H9 (cell line): ENCODE measurements around the gene MAML3. TPM values are rescaled to one million over a fixed set of nuclear protein-coding genes. Genes with fewer than 3 reads are reported as not detected.

ENCODE experiments used
- DNase-seq: peaks from one replicate; pipeline ENCODE4 v3.0.0-alpha.2; 2017
- H2AFZ ChIP-seq: one replicate; pipeline ENCODE4 v1.6.1; 2013; ENCODE audit warnings: mild to moderate bottlenecking, low read length, control low read depth, moderate library complexity
- H2AK5ac ChIP-seq: 2 replicates; pipeline ENCODE4 v1.6.1; 2013; ENCODE audit warnings: low read length, control low read depth, mixed read lengths; ENCODE audit not compliant: insufficient read length
- H2BK120ac ChIP-seq: one replicate; pipeline ENCODE4 v1.6.1; 2013; ENCODE audit warnings: low read depth, mild to moderate bottlenecking, low read length, control low read depth, inconsistent platforms; ENCODE audit not compliant: poor library complexity, severe bottlenecking
- H2BK12ac ChIP-seq: 2 replicates; pipeline ENCODE4 v1.6.1; 2013; ENCODE audit warnings: low read length, control low read depth, mixed read lengths, low read depth; ENCODE audit not compliant: insufficient read length
- H2BK15ac ChIP-seq: 2 replicates; pipeline ENCODE4 v1.6.1; 2013; ENCODE audit warnings: low read depth, low read length, control low read depth
- H2BK20ac ChIP-seq: one replicate; pipeline ENCODE4 v1.6.1; 2013; ENCODE audit warnings: low read depth, mild to moderate bottlenecking, low read length, control low read depth, inconsistent platforms; ENCODE audit not compliant: poor library complexity, severe bottlenecking
- H2BK5ac ChIP-seq: 2 replicates; pipeline ENCODE4 v1.6.1; 2013; ENCODE audit warnings: low read length, control low read depth, mixed read lengths; ENCODE audit not compliant: insufficient read length
- H3K14ac ChIP-seq: 2 replicates; pipeline ENCODE4 v1.6.1; 2013; ENCODE audit warnings: low read length, control low read depth; ENCODE audit not compliant: insufficient read depth
- H3K18ac ChIP-seq: 2 replicates; pipeline ENCODE4 v1.6.1; 2013; ENCODE audit warnings: low read depth, mild to moderate bottlenecking, mixed read lengths, low read length, control low read depth; ENCODE audit not compliant: insufficient read length
- H3K23ac ChIP-seq: 2 replicates; pipeline ENCODE4 v1.6.1; 2013; ENCODE audit warnings: low read length, control low read depth, mixed read lengths, low read depth; ENCODE audit not compliant: insufficient read length
- H3K23me2 ChIP-seq: 2 replicates; pipeline ENCODE4 v1.6.1; 2013; ENCODE audit warnings: low read depth, mild to moderate bottlenecking, mixed read lengths, low read length, control low read depth; ENCODE audit not compliant: insufficient read length, poor library complexity, severe bottlenecking
- H3K27ac ChIP-seq: 2 replicates; pipeline ENCODE4 v1.5.1; 2013; ENCODE audit warnings: low read length, control low read depth, mixed read lengths, low read depth; ENCODE audit not compliant: insufficient read length
- H3K27me3 ChIP-seq: 2 replicates; pipeline ENCODE4 v1.6.1; 2013; ENCODE audit warnings: low read length, control low read depth, inconsistent platforms; ENCODE audit not compliant: insufficient read depth
- H3K4ac ChIP-seq: 2 replicates; pipeline ENCODE4 v1.6.1; 2013; ENCODE audit warnings: low read depth, mild to moderate bottlenecking, control low read depth, inconsistent platforms, low read length, moderate library complexity
- H3K4me1 ChIP-seq: 2 replicates; pipeline ENCODE4 v1.6.1; 2013; ENCODE audit warnings: low read length, control low read depth, inconsistent platforms; ENCODE audit not compliant: insufficient read depth
- H3K4me2 ChIP-seq: 2 replicates; pipeline ENCODE4 v1.6.1; 2013; ENCODE audit warnings: low read length, control low read depth, mixed read lengths; ENCODE audit not compliant: insufficient read length, insufficient read depth
- H3K56ac ChIP-seq: 2 replicates; pipeline ENCODE4 v1.6.1; 2013; ENCODE audit warnings: low read depth, mild to moderate bottlenecking, mixed read lengths, low read length, control low read depth; ENCODE audit not compliant: insufficient read length
- H3K79me1 ChIP-seq: 2 replicates; pipeline ENCODE4 v1.6.1; 2013; ENCODE audit warnings: low read depth, mild to moderate bottlenecking, moderate library complexity, low read length, control low read depth, inconsistent platforms; ENCODE audit not compliant: insufficient read depth, poor library complexity, severe bottlenecking
- H3K79me2 ChIP-seq: 2 replicates; pipeline ENCODE4 v1.6.1; 2013; ENCODE audit warnings: low read length, control low read depth, inconsistent platforms; ENCODE audit not compliant: insufficient read depth
- H3K9ac ChIP-seq: 2 replicates; pipeline ENCODE4 v1.6.1; 2013; ENCODE audit warnings: low read length, control low read depth, mixed read lengths; ENCODE audit not compliant: insufficient read length; ENCODE audit errors: extremely low read depth
- H3K9me3 ChIP-seq: one replicate; pipeline ENCODE4 v1.6.1; 2013; ENCODE audit warnings: low read depth, low read length, inconsistent platforms; ENCODE audit not compliant: control insufficient read depth
- H3T11ph ChIP-seq: one replicate; pipeline ENCODE4 v1.6.1; 2013; ENCODE audit warnings: mild to moderate bottlenecking, low read length, control low read depth, inconsistent platforms
- H4K20me1 ChIP-seq: one replicate; pipeline ENCODE4 v1.6.1; 2013; ENCODE audit not compliant: control insufficient read depth, insufficient read length, insufficient read depth
- H4K5ac ChIP-seq: 2 replicates; pipeline ENCODE4 v1.6.1; 2013; ENCODE audit warnings: low read depth, mild to moderate bottlenecking, mixed read lengths, low read length, control low read depth; ENCODE audit not compliant: insufficient read length
- H4K8ac ChIP-seq: replicated peaks from 2 replicates; pipeline ENCODE4 v1.6.1; 2013; ENCODE audit warnings: low read length, control low read depth, mixed read lengths, low read depth; ENCODE audit not compliant: insufficient read length
- H4K91ac ChIP-seq: 2 replicates; pipeline ENCODE4 v1.6.1; 2013; ENCODE audit warnings: low read depth, mild to moderate bottlenecking, moderate library complexity, mixed read lengths, low read length, control low read depth; ENCODE audit not compliant: insufficient read length
- H3K27ac Mint-ChIP-seq, 3 experiments: 2 replicates in 2 of 3; 3 replicates in 1 of 3; pipeline ENCODE4 v1.8.0; 2020 to 2021; ENCODE audit warnings: mixed read lengths in 3 of 3, mild to moderate bottlenecking in 1 of 3, moderate library complexity in 1 of 3
- H3K27me3 Mint-ChIP-seq: 2 replicates; pipeline ENCODE4 v1.8.0; 2021; ENCODE audit warnings: low read depth, mild to moderate bottlenecking, moderate library complexity, mixed read lengths
- H3K36me3 Mint-ChIP-seq, 3 experiments: 2 replicates in 2 of 3; 3 replicates in 1 of 3; pipeline ENCODE4 v1.8.0; 2020 to 2021; ENCODE audit warnings: low read depth in 3 of 3, mixed read lengths in 3 of 3; ENCODE audit not compliant: insufficient read depth in 1 of 3
- H3K4me1 Mint-ChIP-seq, 2 experiments: 2 replicates each; pipeline ENCODE4 v1.8.0; 2020; ENCODE audit warnings: mixed read lengths in 2 of 2
- H3K4me3 Mint-ChIP-seq, 2 experiments: 2 replicates in 1 of 2; 3 replicates in 1 of 2; pipeline ENCODE4 v1.8.0; 2020 to 2021; ENCODE audit warnings: mild to moderate bottlenecking in 2 of 2, mixed read lengths in 2 of 2, moderate library complexity in 1 of 2
- H3K9me3 Mint-ChIP-seq, 2 experiments: 2 replicates in 1 of 2; 3 replicates in 1 of 2; pipeline ENCODE4 v1.8.0; 2020; ENCODE audit warnings: mild to moderate bottlenecking in 2 of 2, mixed read lengths in 2 of 2, moderate library complexity in 1 of 2
- WGBS: extraction: QIAGEN DNeasy Blood & Tissue Kit; methylation state at CpG from one replicate; pipeline ENCODE4 v1.1.7; 2013; ENCODE audit warnings: missing lambda C conversion rate, low lambda C conversion rate, mixed read lengths; ENCODE audit not compliant: insufficient read length; ENCODE audit errors: extremely low coverage; 5-methylcytosine and 5-hydroxymethylcytosine counted together
- total RNA-seq: library from RNA; stranded (reverse); gene quantifications from 2 replicates; pipeline ENCODE4 v1.2.1, GENCODE V29; 2021
- TF ChIP-seq, protein P1 (sequence below): fragments of 200-600 bp; sonication (generic); conservative IDR thresholded peaks from 3 replicates; pipeline ENCODE4 v1.8.0; 2021; ENCODE audit warnings: antibody characterized with exemption, mild to moderate bottlenecking

The MAML3 gene
- total RNA-seq, 1 experiment from 2014 or later: 3.9 TPM

DNA sequence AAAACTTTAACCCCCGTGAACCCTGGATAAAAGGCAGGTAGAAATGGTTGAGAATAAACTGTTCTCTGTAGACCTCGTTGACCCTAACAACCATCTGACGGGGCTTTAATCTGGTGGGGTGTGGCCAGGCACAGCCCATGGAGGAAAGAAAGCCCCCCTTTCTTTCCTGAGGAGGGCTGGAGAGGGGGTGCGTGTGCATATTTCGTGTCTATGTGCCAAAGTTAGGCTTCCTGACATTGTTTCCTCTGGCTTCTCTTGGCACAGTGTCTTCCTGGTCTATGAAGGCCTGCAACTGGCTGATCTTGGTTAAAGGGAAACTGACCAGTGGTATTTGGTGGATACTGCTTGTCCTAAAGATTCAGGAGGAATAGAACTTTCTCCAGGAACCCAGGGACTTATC is 391.3 kb downstream of the MAML3 start:
- Histone ChIP-seq H3K23me2 (no peaks in the 10 kb centered on the region), H3K4me2 (no peak overlapping the region), H4K8ac (no peak overlapping the region), H2AK5ac (no peak overlapping the region), H3K23ac (no peak overlapping the region), H2BK5ac (no peak overlapping the region), H3K9ac (no peak overlapping the region), H3K4me1 (no peaks in the 10 kb centered on the region), H2BK15ac (no peak overlapping the region), H3K79me1 (no peaks in the 10 kb centered on the region), H2BK120ac (no peak overlapping the region), H2BK12ac (no peak overlapping the region), H3K14ac (no peak overlapping the region), H3K27me3 (no peaks in the 10 kb centered on the region), H4K91ac (no peak overlapping the region), H3T11ph (no peak overlapping the region), H3K9me3 (no peaks in the 10 kb centered on the region), H2BK20ac (no peak overlapping the region), H3K4ac (no peak overlapping the region), H3K79me2 (no peaks in the 10 kb centered on the region), H2AFZ (no peak overlapping the region), H4K5ac (no peak overlapping the region), H3K18ac (no peak overlapping the region), H3K27ac (no peak overlapping the region), H3K56ac (no peak overlapping the region), H4K20me1 (no peaks in the 10 kb centered on the region)
- WGBS: no CpG with 5 or more reads among the region's 5 CpGs
- TF ChIP-seq, protein P1, sequence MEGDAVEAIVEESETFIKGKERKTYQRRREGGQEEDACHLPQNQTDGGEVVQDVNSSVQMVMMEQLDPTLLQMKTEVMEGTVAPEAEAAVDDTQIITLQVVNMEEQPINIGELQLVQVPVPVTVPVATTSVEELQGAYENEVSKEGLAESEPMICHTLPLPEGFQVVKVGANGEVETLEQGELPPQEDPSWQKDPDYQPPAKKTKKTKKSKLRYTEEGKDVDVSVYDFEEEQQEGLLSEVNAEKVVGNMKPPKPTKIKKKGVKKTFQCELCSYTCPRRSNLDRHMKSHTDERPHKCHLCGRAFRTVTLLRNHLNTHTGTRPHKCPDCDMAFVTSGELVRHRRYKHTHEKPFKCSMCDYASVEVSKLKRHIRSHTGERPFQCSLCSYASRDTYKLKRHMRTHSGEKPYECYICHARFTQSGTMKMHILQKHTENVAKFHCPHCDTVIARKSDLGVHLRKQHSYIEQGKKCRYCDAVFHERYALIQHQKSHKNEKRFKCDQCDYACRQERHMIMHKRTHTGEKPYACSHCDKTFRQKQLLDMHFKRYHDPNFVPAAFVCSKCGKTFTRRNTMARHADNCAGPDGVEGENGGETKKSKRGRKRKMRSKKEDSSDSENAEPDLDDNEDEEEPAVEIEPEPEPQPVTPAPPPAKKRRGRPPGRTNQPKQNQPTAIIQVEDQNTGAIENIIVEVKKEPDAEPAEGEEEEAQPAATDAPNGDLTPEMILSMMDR: no peak
- H3K27ac Mint-ChIP-seq: no peak overlapping the region
- no peaks in the 10 kb centered on the region for H3K9me3 Mint-ChIP-seq
- H3K36me3 Mint-ChIP-seq: no peaks in the 10 kb centered on the region
- peaks cover 15% of the 10 kb centered on the region for H3K27me3 Mint-ChIP-seq
- no peak overlapping the region for H3K4me3 Mint-ChIP-seq
- no peak for DNase-seq
- peaks cover 26 to 30% of the 10 kb centered on the region in 2 experiments for H3K4me1 Mint-ChIP-seq
